PFSK-1 (cell line): ENCODE results near the gene EML1. TPM values are rescaled to one million over a fixed set of nuclear protein-coding genes. Genes with fewer than 3 reads are reported as not detected.

Experiments
- FOXP2 ChIP-seq: optimal IDR thresholded peaks from 2 replicates; pipeline ENCODE3; 2011; ENCODE audit warnings: borderline replicate concordance, control low read depth, inconsistent platforms; ENCODE audit not compliant: insufficient read depth; ENCODE audit errors: extremely low read length, extremely low read depth
- POLR2AphosphoS5 ChIP-seq: IDR thresholded peaks from 2 replicates; pipeline ENCODE4 v1.6.1; 2012; ENCODE audit warnings: low read depth, mild to moderate bottlenecking, control low read depth, low read length, moderate library complexity
- SIN3A ChIP-seq: IDR thresholded peaks from 2 replicates; pipeline ENCODE4 v1.6.1; 2012; ENCODE audit warnings: mild to moderate bottlenecking, low read length, moderate library complexity, borderline replicate concordance; ENCODE audit not compliant: insufficient read depth
- TAF1 ChIP-seq: IDR thresholded peaks from 2 replicates; pipeline ENCODE4 v1.6.1; 2012; ENCODE audit warnings: low read length, control low read depth, borderline replicate concordance; ENCODE audit not compliant: insufficient read depth
- polyA plus RNA-seq: library from polyadenylated mRNA; unstranded; fragments of >200 nt; gene quantifications from one replicate; pipeline ENCODE4 v1.2.1, GENCODE V29; 2012; ENCODE audit warnings: low read depth, missing spikeins; ENCODE audit not compliant: insufficient read length
- TF ChIP-seq, protein P1 (sequence below), 2 experiments: IDR thresholded peaks; 2 replicates each; pipeline versions ENCODE4 v1.6.1 to v1.8.0; 2011 to 2012; ENCODE audit warnings: low read depth in 2 of 2, low read length in 2 of 2, control low read depth in 1 of 2, inconsistent platforms in 1 of 2, mild to moderate bottlenecking in 1 of 2, moderate library complexity in 1 of 2; ENCODE audit not compliant: insufficient read depth in 1 of 2

The EML1 gene, protein sequence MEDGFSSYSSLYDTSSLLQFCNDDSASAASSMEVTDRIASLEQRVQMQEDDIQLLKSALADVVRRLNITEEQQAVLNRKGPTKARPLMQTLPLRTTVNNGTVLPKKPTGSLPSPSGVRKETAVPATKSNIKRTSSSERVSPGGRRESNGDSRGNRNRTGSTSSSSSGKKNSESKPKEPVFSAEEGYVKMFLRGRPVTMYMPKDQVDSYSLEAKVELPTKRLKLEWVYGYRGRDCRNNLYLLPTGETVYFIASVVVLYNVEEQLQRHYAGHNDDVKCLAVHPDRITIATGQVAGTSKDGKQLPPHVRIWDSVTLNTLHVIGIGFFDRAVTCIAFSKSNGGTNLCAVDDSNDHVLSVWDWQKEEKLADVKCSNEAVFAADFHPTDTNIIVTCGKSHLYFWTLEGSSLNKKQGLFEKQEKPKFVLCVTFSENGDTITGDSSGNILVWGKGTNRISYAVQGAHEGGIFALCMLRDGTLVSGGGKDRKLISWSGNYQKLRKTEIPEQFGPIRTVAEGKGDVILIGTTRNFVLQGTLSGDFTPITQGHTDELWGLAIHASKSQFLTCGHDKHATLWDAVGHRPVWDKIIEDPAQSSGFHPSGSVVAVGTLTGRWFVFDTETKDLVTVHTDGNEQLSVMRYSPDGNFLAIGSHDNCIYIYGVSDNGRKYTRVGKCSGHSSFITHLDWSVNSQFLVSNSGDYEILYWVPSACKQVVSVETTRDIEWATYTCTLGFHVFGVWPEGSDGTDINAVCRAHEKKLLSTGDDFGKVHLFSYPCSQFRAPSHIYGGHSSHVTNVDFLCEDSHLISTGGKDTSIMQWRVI
- 1.8 TPM for polyA plus RNA-seq

DNA sequence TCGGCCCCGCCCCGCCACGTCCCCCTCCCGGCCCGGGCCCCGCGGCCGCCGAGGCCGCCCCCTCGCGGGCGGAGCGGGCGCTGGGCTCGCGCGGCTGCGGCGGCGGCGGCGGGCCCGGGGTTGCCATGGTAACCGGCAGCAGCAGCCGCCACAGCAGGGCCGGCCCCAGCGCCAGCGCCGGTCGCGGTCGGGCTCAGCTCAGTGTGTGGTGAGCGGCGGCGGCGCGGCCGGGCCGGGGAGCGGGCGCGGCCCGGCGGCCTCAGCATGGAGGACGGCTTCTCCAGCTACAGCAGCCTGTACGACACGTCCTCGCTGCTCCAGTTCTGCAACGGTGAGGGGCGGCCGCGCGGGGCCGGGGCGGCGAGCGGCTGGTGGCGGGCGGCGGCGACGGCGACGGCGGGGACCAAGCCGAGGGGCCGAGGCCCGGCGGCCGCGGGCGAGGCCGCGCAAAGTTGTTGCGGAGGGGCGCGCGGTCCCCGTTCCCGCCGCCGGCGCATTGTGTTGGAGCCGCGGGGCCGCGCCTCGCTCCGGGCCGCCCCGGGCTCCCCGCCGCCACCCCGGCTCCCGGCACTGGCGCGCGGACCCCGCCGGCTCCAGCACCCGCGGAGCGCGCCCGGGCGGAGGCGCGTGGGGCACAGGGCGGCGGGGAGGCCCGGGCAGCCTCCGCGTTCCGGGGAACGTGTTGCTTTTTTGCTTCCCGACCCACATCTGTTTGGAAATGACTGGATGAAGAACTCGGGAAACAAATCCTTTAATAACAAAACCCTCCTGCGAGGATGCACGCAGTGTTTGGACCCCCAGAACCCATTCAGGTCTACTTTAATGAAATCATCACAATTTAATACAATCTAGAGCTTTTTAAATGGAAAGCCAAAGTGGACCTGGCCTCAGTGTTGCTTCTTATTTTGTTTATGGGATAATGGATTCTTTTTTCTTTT lies at the start of gene EML1:
Gene EML1, plus strand, starts transcription at position 201 of the 938 bp plus-strand sequence. Its CDS starts 64 bp downstream, at position 265.
- TF ChIP-seq FOXP2 (no peak), TAF1 (no peak), SIN3A (no peak), POLR2AphosphoS5 (no peak)
- TF ChIP-seq, protein P1, sequence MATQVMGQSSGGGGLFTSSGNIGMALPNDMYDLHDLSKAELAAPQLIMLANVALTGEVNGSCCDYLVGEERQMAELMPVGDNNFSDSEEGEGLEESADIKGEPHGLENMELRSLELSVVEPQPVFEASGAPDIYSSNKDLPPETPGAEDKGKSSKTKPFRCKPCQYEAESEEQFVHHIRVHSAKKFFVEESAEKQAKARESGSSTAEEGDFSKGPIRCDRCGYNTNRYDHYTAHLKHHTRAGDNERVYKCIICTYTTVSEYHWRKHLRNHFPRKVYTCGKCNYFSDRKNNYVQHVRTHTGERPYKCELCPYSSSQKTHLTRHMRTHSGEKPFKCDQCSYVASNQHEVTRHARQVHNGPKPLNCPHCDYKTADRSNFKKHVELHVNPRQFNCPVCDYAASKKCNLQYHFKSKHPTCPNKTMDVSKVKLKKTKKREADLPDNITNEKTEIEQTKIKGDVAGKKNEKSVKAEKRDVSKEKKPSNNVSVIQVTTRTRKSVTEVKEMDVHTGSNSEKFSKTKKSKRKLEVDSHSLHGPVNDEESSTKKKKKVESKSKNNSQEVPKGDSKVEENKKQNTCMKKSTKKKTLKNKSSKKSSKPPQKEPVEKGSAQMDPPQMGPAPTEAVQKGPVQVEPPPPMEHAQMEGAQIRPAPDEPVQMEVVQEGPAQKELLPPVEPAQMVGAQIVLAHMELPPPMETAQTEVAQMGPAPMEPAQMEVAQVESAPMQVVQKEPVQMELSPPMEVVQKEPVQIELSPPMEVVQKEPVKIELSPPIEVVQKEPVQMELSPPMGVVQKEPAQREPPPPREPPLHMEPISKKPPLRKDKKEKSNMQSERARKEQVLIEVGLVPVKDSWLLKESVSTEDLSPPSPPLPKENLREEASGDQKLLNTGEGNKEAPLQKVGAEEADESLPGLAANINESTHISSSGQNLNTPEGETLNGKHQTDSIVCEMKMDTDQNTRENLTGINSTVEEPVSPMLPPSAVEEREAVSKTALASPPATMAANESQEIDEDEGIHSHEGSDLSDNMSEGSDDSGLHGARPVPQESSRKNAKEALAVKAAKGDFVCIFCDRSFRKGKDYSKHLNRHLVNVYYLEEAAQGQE (IDR thresholded peaks at IDR 0.05; ENCODE audit: insufficient read depth in 1 of 2, low read depth in 2 of 2, low read length in 2 of 2) = no peak

DNA sequence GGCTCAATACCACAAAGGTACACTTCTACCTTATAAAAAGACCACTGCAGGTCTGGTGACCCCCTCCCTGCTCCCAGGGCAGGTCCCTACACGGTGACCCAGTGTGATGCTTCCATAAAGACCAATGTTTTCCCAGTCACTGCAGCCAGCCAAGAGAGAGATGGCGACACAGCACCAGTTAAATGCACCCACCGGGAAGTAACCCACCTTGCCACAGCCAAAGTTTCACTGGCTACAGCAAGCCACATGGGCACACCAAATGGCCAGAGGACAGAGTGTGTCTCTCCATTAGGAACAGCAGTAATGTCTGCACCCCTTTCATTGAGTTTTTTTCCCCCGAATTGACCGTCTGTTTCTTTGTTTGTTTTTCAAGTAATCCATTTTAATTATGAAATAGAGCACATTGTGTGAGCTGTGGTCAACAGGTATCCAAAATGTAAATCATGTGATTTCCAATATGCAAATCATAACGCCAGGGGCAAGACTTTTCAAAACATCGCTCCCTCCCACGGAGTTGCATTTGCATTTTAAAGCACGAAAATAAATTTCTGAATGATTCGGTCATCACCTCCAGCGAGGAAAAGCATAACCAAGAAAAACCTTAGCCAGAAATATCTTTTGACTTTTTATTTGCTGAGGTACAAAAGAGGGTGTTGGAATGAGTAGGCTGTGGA lies 48.9 kb upstream of the EML1 start:
- TF ChIP-seq SIN3A = no peak
- no peak for TF ChIP-seq POLR2AphosphoS5
- no peak for TF ChIP-seq TAF1
- TF ChIP-seq FOXP2 = no peak
- TF ChIP-seq, protein P1 (IDR thresholded peaks at IDR 0.05; ENCODE audit: insufficient read depth in 1 of 2, low read depth in 2 of 2, low read length in 2 of 2) = no peak

DNA sequence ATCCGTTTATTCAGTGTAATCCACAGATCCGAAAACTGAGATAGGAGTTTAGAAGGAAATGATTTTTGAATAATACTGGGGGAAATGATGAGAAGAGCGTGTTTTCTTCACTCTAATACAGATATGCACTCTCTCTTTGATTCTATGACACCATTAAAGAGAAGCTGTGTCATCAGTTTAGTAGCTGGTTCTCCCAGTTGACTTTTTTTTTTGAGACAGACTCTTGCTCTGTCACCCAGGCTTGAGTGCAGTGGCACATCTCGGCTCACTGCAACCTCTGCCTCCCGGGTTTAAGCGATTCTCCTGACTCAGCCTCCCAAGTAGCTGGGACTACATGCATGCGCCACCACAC lies 48.4 kb upstream of the EML1 start:
- TF ChIP-seq FOXP2 (no peak), TAF1 (no peak), POLR2AphosphoS5 (no peak), SIN3A (no peak)
- TF ChIP-seq, protein P1 (IDR thresholded peaks at IDR 0.05; ENCODE audit: insufficient read depth in 1 of 2, low read depth in 2 of 2, low read length in 2 of 2) = no peak

DNA sequence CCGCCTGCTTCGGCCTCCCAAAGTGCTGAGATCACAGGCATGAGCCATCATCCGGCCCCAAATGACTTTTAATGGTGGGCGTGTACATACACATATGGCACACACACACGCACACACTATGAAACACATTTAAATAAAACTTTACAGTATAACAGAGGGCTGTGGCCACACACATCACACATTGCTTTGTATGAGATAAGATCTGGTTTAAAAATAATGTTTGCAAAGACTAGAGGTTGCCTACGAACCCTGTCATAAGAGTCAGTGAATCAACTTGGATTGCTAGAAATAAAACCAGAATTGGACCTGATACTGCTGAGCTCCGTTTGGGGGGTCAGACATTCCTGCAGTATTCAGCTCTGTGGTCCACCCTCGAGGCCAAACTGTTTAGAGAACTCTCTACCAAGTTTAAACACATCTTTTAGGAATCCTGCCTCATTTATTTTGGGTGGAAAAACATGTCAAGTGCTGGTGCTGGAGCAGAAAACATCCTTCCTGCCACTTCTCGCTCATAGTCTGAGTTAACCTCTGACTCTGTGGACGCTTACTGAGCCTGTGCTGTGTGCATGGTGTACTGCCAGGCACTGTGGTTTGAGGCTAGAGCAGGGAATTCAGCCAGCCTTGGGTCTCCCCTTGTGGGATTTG lies 47.8 kb upstream of the EML1 start:
- TF ChIP-seq, protein P1 (IDR thresholded peaks at IDR 0.05; ENCODE audit: insufficient read depth in 1 of 2, low read depth in 2 of 2, low read length in 2 of 2) = no peak
- TF ChIP-seq POLR2AphosphoS5 = no peak
